GM04503 (cell line): ENCODE results near the gene IL18BP.

ENCODE experiments used
- DNase-seq: peaks from one replicate; pipeline ENCODE4 v3.0.0-alpha.2; 2012; ENCODE audit warnings: low read depth

The IL18BP gene

DNA sequence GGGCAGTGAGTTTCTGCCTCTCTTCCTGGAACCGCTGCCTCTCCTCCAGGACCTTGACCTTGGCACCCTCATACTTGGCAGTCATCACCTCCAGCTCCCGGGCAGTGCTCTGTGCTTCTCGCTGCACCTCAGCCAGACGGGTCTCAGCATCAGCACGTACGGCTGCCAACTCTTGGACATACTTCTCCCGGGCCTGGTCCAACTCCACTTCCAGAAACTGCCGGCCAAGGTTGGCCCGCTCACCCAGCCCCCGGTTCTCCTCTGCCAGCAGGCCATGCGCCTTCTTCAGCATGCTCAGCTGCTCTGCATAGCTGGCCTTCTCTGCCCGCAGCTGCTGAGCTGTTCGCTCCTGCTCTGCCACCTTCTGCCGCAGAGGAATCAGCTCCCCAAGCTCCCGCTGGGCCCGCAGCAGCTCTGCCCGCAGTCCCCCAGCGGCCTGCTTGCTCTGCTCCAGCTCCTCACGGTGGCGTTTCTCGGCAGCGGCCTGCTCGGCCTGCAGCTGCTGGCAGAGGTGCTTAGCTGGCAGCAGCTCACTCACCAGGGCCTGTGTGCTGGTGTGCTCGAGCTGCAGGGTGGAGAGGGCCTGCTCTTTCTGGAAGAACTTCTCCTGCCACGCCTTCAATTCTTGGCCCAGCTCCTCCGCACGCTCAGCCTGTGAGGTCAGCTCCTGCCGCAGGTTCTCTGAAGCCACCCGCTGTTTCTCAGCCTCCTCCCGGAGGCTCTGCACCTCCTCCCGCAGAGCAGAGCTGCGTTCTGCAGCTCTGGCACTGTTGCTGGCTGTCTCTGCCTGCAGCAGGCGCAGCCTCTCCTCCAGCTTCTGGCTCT is 14.4 kb downstream of the IL18BP start:
- no peak for DNase-seq

DNA sequence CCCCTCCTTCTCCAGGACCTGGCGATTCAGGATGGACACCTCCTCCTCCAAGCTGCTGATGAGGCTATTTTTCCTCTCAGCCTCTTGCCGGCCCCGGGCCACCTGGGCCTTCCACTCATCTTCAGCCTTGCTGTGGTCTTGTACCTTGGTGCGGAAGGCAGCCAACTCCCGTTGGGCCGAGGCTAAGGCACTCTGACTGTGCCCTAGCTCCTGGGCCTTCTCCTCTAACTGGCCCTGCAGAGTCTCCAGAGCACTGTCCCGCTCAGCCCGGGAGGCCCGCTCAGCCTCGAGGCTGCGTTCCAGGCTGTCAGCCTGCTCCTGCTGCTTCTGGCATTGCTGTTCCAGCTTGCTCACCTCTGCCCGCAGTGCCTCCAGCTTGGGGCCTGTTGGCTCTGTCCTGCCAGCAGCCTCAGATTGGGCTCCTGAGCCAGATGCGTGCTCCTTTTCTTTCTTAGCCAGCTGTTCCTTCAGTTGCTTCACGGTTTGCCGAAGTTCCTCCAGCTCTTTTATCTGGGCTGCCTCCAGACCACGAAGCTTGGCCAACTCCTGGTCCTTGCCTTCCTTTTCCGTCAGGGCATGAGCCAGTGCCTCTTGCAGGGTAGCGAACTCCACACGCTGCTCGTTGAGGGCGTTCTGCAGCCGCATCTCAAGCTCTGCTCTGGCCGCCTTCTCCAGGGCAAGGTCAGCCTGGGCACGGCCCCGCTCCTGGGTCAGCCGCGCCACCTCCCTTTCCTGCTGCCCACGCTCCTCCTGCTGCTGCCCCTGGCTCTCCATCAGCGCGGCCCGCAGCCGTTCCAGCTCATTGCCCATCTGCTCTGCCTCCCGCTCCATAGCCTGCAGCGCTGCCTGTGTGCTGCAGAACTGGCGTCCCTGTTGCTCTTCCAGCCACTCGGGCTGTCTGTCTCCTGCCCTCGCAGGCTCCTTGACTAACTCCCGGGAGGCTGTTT is 15.3 kb downstream of the IL18BP start:
- DNase-seq = no peak

- no peak for DNase-seq
These were observed 16.1 kb downstream of the IL18BP start for GRCh38 chr11:72014761-72015320.

DNA sequence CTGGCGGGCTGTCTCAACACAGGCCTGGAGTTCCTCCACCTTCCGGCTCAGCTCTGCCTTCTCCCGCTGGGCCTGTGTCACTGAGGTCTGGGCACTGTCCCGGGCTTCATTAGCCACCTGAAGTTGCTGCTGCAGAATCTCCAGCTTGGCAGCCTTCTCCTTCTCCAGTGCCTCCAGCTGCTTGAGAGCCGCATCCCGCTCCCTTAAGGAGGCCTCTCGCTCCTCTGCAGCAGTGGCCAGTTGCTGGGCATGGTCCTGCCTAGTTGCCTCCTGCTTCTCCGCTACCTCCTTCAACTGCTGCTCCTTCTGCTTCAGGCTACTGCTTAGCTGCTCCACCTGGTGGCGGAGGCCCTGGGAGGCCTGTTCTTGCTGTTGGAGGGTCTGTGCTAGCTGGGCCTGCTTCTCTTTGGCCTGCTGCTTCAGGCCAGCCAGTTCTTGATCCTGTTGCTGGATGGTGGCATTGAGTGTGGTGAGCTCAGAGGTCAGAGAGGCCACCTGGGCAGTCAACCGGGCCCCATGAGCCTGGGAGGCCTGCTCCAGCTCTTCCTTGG is 16.9 kb downstream of the IL18BP start:
- DNase-seq = no peak

DNA sequence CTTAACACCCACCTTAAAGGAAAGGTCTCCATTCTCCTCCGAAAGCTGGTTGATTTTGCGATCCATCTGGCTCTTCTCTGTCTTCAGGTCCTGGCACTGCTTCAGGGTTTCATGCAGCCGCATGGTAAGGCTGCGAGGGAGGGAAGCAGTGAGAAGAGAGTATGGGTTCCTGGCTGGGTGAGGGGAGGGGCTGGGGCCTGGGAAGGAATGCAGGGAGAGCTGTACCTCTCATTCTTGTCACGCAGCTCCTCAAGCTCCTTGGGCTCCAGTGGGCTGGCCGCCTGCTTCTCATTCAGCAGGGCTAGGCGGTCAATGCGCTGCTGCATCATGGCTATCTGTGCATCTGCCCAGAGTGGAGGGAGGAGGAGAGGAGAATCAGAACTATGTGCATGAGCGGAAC is 19.5 kb downstream of the IL18BP start:
- DNase-seq = no peak

- DNase-seq = no peak
These were observed 24.6 kb downstream of the IL18BP start for GRCh38 chr11:72023335-72023734.

GRCh38 chr11:72024069-72024754 is 25.5 kb downstream of the IL18BP start:
- no peak for DNase-seq

DNA sequence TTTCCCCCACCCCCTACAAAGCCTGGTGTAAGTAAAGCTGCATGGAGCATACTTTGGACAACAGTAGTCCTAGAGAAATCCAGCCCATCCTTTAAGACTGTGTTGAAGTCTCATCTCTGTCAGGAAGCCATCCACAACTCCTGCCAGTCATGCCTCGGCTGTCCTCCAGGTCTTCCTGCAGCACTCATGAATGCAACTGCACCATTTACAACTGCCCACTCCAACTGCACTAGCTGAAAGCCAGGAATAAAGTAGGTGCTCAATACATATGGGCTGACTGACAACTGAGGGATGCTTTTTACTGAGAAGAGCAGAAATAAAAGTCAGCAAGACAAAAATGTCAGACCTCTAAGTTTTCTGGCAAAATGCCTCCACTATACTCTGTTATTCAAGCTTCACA is 27.4 kb downstream of the IL18BP start:
- DNase-seq = no peak

DNA sequence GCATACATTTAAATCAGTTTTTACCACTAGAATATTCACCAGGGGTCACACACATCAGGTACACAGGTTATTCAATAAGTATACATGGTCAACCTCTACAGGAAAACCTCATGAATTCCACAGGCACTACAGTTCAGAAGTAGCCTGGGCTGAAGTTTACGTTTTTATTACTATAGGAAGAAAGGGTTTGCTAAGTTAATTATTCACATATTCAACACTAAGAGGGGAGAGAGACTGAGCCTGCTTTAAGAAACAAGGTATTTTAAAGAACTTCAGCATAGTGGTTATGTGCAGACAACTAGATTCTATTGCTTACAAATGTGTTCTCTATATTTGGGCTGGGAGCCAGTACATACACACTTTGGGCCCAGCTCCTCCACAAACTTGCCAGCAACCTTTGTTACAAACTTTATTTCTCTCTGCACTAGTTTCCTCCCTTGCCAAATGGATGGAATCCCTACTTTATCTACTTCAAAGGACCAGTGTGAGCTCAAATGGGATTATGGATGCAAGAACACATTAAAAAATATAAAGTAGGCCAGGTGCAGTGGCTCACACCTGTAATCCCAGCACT is 31.9 kb downstream of the IL18BP start:
- no peak for DNase-seq

DNA sequence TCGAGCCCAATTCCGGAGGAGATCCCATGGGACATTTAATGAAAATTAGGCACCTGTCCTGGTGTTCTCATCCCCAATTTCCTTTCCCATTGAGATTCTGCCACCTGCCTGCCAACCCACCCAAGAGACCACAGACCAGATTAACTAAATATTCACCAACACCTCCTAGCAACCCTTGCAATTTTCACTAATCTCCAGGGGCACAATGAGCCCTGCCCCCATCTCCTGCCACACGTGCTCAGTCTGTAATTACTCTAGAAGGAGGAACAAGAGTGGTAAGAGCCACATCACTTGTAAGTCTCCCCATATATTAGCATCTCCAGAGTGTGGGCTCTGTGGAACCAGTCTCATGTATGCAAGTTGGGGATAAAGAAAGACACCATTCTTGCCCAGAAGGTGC is 38.0 kb downstream of the IL18BP start:
- DNase-seq = no peak

- DNase-seq = no peak
These were observed 39.0 kb downstream of the IL18BP start for GRCh38 chr11:72037554-72038311.

- DNase-seq = no peak
These were observed 39.8 kb downstream of the IL18BP start for GRCh38 chr11:72038491-72038890.

GRCh38 chr11:72039031-72039855 is 40.5 kb downstream of the IL18BP start:
- no peak for DNase-seq

GRCh38 chr11:72039856-72040401 is 41.2 kb downstream of the IL18BP start:
- no peak for DNase-seq

DNA sequence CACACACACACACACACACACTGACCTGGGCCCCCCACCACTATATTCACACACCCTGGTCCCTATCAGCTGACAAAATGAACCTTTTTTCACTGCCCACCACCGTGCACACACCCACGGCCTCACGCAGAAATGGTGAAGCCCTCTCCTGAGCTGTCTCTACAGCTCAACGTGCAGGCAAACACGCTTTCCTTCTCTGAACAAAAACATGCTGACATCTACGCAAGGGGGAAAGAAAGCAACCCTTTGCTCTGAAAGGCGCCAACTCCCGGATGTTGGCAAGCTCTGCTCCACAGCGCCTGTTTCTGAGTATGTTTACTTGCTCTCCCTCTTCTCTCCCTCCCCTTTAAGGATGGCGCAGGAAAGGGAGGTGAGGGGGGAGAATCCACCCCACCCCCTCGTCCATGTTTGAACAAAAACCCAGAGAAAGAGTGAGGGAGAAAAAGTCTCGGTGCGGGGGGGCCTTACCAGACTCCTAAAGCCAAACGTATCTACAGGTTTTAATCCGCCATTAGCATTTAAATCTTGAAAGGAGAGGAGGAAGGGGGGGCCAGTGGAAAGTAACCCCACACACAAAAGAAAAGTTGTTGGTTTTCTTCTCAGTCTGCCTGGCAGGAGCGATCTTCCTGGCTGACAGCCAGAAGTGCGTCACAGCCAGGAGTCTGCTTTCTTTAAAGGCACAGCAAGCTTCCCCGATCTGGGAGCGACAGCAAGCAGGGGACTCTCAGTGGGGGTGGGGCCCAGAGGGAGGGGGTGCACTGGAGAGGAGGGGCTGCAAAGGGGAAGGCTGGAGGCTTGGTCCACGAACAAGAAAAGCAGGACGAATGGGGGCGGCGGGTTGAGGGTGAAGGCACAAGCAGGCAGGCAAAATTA is 42.0 kb downstream of the IL18BP start:
- DNase-seq = peak; percentile 77

DNA sequence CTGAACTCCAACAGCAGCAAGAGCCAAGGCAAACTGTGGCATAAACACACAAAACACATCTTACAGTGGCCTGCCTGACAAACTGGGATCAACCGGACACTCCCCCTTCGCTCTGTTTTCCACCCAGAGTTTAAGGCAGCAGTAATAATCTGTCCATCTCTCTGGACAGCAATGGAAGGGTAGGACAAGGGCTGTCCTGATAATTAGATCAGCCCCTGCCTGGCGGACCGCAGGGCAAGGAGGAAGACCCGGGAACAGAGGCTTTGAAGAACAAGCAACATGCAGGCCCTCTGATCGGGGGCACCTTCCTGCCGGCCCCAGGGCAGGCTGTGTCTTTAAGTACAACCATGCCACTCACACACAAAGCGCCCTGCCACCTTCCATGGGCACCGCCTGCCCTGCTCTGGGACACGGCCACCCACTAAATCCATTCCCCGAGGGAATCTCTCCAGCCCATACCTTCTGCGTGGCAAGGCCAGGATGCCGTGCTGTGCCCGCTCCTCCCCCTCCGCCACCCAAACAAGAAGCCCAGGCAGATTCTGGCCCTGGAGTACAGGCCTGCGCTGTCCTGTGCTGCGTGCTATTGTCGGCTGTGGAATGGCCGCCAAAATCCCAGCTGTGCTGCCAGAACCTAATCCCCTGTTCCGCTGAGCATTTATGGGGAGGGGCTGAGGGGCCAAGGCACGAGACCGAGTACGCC is 42.8 kb downstream of the IL18BP start:
- DNase-seq = peak; percentile 43

DNA sequence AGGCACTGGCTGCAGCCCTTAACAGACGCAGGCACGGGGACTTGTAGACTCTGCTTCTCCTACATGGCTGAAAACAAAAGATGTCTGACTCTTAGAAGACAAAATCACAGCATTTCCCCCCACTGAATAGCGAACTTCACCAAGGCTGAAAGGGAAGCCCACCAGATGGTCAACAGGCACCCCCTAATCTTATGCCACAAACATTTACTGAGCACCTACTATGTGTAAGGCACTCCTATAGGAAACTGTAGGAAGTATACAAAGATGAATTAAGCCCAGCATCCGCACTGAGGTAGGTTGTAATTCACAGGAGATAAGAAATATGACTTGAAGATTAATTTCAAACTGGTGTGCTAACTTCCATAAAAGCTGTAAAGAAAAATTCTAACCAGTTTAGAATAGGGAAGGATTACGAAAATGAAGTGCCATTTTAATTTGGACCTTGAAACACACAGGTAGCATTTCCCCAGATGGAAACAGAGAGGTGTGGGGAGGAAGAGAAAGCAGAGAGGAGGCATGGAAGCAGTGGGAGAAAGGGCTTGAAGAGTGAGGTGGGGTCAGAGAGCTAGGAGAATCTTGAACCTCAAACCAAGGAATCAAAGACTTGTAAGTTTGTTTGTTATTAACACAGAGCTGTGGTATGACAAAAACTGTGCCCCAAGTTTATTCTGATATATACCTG is 43.5 kb downstream of the IL18BP start:
- DNase-seq = no peak
